ENCODE measurements around the gene PHLDA2. TPM values are rescaled to one million over a fixed set of nuclear protein-coding genes. Genes with fewer than 3 reads are reported as not detected.

The PHLDA2 gene
- total RNA-seq, 4 donors from 2014 or later, result 0.93 to 3.7 (median 2.3) TPM; not detected in 1

DNA sequence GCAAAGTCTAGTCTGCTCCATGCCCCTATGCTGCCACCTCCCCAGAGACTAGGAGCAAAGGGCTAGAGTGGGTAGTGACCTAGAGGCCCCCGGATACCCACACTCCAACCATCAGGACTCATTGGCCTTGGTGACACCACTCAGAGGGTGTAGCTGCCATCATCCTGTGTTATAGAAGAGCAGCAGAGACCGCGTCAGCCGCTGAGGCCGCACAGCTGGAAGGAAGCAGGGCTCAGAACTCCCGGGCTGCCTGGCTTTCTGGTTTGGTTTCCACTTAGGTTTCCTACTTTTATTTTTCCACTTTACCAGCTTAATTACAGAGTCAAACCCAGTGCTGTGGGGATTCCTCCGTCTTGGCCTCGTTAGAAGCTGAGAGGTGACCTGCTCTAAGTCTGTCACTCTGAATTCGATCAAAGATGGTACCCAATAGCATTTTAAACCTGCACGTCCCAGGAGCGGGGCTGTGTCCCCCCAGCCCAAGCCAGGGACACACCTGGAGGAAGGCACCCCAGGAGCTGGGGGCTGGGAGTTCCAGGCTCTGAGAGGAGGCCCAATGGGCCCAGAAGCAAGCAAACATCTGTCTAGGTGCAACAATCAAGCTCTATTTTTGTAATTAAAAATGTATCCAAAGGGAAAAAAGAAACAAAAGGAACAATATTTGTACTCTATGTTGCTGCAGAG, 41.6 kb downstream of the PHLDA2 start:
- H3K4me3 ChIP-seq (replicated peaks in 1 of 3), result no peak overlapping the region
- intact Hi-C loops (cut with DNase I), result loop anchor here (10.0 kb wide), 1 partner anchor 183 kb away; no protein-coding TSS in a partner anchor
- no peaks in the 10 kb centered on the region for H3K27me3 ChIP-seq
- H3K4me1 ChIP-seq, result peaks cover 28 to 32% of the 10 kb centered on the region in 2 donors
- no peak for DNase-seq
- H3K27ac ChIP-seq, result no peak overlapping the region
- H3K36me3 ChIP-seq, result no peaks in the 10 kb centered on the region
- no peaks in the 10 kb centered on the region for H3K9me3 ChIP-seq
- WGBS, 2 donors, result 81 to 87% methylated on average over 11 of the region's 11 CpGs
- TF ChIP-seq POLR2A (IDR thresholded peaks at IDR 0.05), result no peak
- TF ChIP-seq, protein P1, sequence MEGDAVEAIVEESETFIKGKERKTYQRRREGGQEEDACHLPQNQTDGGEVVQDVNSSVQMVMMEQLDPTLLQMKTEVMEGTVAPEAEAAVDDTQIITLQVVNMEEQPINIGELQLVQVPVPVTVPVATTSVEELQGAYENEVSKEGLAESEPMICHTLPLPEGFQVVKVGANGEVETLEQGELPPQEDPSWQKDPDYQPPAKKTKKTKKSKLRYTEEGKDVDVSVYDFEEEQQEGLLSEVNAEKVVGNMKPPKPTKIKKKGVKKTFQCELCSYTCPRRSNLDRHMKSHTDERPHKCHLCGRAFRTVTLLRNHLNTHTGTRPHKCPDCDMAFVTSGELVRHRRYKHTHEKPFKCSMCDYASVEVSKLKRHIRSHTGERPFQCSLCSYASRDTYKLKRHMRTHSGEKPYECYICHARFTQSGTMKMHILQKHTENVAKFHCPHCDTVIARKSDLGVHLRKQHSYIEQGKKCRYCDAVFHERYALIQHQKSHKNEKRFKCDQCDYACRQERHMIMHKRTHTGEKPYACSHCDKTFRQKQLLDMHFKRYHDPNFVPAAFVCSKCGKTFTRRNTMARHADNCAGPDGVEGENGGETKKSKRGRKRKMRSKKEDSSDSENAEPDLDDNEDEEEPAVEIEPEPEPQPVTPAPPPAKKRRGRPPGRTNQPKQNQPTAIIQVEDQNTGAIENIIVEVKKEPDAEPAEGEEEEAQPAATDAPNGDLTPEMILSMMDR (IDR thresholded peaks at IDR 0.05), result no peak

DNA sequence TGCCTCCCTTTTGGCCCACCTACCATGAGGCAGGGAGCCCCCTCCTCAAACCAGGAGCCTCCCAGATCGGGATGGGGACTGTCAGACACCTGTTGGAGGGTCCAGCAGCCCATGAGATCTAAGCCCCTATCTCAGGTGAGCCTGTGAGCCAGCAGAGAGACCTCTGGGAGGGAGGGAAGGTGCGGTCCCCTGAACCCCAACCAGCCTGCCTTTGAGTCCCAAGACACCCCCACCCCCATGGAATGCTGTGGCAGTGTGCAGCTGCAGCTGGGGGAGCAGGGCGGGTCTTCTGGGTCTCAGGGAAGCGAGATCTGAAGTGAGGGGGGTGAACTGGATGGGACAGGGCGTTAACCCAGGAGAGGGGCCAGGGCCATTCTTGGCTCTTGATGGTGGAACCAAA, 42.3 kb downstream of the PHLDA2 start:
- H3K4me1 ChIP-seq, result peaks cover 21 to 28% of the 10 kb centered on the region in 2 donors
- WGBS, 2 donors, result 90% methylated on average over 4 to 5 of the region's 5 CpGs

GRCh38 chr11:2886191-2886894, 42.9 kb downstream of the PHLDA2 start:
- no peak for TF ChIP-seq POLR2A (IDR thresholded peaks at IDR 0.05)
- TF ChIP-seq, protein P1 (IDR thresholded peaks at IDR 0.05), result peak in 3 of 6 experiments; percentile 7 to 24 (median 13)
- Histone ChIP-seq H3K4me1 (peaks cover 16 to 22% of the 10 kb centered on the region in 2 donors), H3K4me3 (replicated peaks in 1 of 3) (peak overlapping the region in 1 of 3 donors; percentile 42), H3K36me3 (no peaks in the 10 kb centered on the region), H3K27ac (peak overlapping the region; percentile 62 to 83 (median 73)), H3K27me3 (no peaks in the 10 kb centered on the region), H3K9me3 (no peaks in the 10 kb centered on the region)
- WGBS, 2 donors, result 34 to 41% methylated on average over 10 of the region's 49 CpGs
- DNase-seq, result peak; percentile 43 to 54
- intact Hi-C loops (cut with DNase I), result loop anchor here (10.0 kb wide), 1 partner anchor 182 kb away; no protein-coding TSS in a partner anchor

More for the DNA sequence above, 42.3 kb downstream of the PHLDA2 start:
- no peak for DNase-seq
- no peaks in the 10 kb centered on the region for H3K27me3 ChIP-seq
- no peak overlapping the region for H3K27ac ChIP-seq
- no peaks in the 10 kb centered on the region for H3K9me3 ChIP-seq
- TF ChIP-seq, protein P1 (IDR thresholded peaks at IDR 0.05), result no peak
- TF ChIP-seq POLR2A (IDR thresholded peaks at IDR 0.05), result no peak
- H3K36me3 ChIP-seq, result no peaks in the 10 kb centered on the region
- intact Hi-C loops (cut with DNase I), result loop anchor here (10.0 kb wide), 1 partner anchor 182 kb away; no protein-coding TSS in a partner anchor
- no peak overlapping the region for H3K4me3 ChIP-seq (replicated peaks in 1 of 3)

GRCh38 chr11:2885678-2886081, 43.5 kb downstream of the PHLDA2 start, which contains the start of gene CDKN1C:
Gene CDKN1C, minus strand, starts transcription at chr11:2885775. Its CDS starts 319 bp downstream, at chr11:2885456.
- peak within 1 kb of the TSS; percentile 35 to 75 (median 64) for H3K4me3 ChIP-seq (replicated peaks in 1 of 3)
- peak within 1 kb of the TSS; percentile 62 to 83 (median 77) for H3K27ac ChIP-seq
- H3K4me1 ChIP-seq, result peaks cover 16 to 21% of the 10 kb centered on the region in 2 donors
- intact Hi-C loops (cut with DNase I), result loop anchor here (10.0 kb wide), 1 partner anchor 181 kb away; no protein-coding TSS in a partner anchor
- no peaks in the 10 kb centered on the region for H3K9me3 ChIP-seq
- no peaks in the 10 kb centered on the region for H3K36me3 ChIP-seq
- no peaks in the 10 kb centered on the region for H3K27me3 ChIP-seq
- WGBS, 2 donors, result 0 to 2% methylated on average over 17 to 24 of the region's 61 CpGs
- DNase-seq, result peak; percentile 88 to 89
- TF ChIP-seq, protein P1 (IDR thresholded peaks at IDR 0.05), result peak in 1 of 6 experiments; percentile 15
- peak; percentile 86 to 96 for TF ChIP-seq POLR2A (IDR thresholded peaks at IDR 0.05)
